ENCODE results near the gene UTS2R.
A peak's percentile ranks its signal among the peaks of the same experiment; 100 is the strongest.
"Not testable (repeated sequence)": the region's sequence is repeated elsewhere in the genome, so short reads cannot be mapped to it uniquely, and the experiment has no call there.

UTS2R gene

DNA sequence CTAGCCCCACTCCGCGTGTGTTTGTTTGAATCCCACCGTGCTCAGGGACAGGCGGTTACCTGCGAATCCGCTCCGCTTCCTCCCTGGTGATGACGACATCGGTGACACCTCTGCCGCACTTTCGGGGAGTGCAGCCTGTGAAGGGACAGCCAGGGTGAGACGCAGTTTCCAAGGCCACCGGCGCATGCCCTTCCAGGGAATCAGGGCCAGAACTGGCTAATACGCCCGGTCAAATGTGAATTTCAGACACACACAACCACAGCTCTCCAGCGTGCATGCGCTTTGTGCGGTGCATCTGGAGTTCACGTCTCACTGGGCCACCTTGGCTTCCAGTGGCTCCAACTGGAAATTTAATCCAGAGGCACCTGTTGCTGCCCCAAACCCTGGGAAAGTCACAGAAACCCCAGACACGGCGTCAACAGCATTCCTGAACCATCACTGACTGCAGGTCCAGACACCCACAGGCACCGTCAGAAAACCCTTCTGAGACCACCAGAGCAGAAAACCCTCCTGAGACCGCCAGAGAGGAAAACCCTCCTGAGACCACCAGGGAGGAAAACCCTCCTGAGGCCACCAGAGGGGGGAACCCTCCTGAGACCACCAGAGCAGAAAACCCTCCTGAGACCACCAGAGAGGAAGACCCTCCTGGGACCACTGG is 40.0 kb downstream of the UTS2R start:
- DNase-seq = no peak

DNA sequence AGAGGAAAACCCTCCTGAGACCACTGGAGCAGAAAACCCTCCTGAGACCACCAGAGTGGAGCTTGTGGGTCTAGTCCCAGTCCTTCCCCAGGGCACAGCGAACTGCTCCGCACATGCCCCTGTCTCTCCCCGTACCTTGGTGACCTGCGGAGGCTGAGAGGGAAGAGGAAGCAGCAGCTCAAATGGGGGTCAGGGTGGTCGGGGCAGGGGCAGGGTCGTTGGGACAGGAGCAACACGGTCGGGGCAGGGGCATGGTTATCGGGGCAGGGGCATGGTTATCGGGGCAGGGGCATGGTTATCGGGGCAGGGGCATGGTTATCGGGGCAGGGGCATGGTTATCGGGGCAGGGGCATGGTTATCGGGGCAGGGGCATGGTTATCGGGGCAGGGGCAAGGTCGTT is 40.5 kb downstream of the UTS2R start:
- DNase-seq = not testable (repeated sequence)

DNA sequence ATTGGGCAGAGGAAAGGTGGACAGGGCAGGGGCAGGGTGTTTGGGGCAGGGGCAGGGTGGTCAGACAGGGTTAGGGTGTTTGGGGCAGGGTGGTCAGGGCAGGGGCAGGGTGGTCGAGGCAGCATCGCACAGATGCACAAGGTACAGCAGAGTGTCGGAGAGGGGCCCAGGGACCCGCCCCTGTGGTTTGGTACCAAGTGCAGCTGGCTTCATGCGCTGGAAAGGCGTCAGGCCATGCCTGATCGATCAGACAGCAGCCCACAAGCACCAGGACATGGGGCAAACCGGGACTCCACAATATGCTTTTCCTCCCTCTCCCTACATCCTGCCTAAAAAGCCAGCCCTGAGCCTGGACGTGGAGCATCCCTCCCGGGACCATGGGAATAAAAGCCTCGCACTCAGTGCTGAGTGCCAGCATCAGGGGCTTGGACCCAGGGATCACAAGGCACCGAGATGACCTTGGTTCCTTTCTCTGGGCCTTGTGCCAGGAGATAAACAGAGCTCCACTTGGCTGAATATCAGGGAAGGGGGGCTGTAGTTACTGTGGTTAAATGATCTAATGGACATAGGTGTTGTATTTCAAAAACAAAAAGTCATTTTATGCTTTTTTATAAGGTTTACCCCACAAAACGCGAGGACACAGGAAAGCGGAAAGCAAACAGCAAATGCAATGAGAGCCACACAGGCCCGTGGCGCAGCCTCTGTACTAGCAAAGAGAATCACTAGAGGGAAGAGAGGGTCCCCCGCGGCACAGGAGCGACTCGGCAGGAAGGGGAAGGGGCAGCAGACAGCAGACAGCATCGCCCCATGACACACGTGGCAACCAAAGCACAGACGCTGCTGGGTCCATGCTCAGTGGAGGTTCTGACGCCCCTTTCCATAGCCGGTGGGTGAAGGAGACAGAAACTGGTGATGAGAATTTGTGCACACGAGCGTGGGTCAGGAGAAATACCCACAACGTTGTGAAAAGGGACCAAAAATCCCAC is 41.3 kb downstream of the UTS2R start:
- no peak for DNase-seq

DNA sequence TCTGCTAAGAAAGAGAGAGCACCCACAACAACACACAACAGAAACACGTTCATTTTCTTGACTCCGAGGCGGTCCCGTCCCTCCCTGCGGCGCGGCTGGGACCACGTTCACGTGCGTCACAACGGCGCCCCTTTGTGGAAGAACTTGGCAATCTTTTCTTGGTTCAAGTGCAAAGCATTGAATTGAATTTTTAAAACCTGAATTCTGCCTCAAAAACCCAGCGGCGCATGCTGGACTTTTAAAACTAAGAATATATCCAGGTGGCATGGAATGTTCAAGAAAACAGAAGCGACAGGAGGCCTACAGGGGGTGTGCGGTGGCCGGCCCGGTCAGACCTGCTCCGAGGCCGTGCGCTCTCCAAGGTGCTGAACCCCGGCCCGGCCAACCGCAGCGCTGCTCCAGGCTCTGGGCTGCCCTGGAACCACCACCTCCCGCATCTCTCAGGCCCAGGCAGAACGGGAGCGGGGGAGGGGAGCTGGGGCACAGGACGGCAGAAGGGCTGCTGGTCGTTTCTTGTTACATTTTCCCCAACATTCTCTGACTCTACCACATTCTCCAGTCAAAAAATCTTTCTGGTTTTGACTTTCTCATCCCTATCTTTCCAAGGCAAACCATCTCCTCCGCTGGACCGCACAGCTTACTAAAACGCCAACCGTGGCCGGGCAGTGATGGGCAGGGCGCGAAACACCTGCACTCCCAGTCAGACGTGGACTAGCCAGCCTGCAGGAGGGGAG is 43.1 kb downstream of the UTS2R start:
- DNase-seq = peak; percentile 67

DNA sequence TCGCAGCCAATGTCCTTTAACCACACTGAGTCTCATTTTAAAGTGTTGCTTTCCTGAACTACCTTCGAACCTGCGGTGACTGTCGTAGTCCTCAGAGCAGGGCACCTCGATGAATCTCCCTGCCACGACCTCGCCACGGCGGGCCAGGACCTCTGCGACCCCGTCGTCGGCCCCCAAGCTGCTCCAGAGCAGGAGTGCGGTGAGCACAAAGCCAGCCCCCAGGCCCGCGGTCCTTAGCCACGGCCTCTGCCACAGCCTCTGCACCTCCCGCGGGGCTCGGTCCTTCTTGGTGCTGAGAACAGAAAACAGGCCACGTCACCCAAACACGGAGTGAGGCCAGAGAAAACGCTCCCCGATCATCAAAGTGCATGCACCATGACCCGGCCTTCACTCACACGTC is 43.8 kb downstream of the UTS2R start:
- DNase-seq = no peak

DNA sequence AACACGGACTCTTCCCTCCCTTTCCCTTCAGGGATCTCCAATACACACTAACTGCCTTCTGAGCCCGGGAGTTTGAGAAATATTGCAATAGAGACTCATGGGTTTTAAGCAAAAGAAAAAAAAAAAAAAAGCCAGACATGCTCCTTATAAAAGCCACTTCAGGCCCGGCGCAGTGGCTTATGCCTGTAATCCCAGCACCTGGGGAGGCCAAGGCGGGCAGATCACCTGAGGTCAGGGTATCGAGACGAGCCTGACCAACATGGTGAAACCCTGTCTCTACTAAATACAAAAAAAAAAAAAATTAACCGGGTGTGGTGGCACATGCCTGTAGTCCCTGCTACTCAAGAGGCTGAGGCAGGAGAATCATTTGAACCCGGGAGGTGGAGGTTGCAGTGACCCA is 44.2 kb downstream of the UTS2R start:
- DNase-seq = no peak

DNA sequence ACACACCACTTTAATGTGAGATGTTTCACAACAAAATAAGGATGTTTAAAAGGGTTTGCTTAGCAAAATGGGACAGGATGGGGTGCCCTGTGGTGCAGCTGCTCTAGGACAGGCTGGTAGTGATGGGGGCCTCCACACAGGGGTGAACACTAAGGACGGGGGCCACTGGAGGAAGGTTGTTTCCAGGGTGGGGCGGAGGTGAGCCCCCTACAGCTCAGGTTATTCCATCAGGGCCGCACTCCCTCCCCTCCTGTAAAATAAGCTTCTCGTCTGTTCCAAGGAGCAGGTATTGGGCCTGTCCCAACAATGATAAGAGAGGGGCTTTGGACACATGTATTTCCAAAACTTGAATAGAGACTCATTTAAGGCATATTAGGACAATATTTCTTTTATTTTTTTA is 44.7 kb downstream of the UTS2R start:
- DNase-seq = no peak

DNA sequence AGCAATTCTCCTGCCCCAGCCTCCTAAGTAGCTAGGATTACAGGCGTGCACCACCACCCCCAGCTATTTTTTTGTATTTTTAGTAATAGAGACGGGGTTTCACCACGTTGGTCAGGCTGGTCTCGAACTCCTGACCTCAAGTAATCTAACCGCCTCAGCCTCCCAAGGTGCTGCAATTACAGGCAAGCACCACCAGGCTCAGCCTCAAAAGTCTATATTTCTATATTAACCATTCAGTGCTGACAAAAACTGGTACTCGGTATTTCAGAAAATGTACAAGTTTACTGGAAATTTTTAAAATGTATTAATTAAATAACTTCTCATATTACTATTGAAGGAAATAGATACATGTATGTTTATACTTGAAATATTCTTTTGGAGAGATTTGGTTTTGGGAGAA is 45.2 kb downstream of the UTS2R start:
- DNase-seq = no peak

DNA sequence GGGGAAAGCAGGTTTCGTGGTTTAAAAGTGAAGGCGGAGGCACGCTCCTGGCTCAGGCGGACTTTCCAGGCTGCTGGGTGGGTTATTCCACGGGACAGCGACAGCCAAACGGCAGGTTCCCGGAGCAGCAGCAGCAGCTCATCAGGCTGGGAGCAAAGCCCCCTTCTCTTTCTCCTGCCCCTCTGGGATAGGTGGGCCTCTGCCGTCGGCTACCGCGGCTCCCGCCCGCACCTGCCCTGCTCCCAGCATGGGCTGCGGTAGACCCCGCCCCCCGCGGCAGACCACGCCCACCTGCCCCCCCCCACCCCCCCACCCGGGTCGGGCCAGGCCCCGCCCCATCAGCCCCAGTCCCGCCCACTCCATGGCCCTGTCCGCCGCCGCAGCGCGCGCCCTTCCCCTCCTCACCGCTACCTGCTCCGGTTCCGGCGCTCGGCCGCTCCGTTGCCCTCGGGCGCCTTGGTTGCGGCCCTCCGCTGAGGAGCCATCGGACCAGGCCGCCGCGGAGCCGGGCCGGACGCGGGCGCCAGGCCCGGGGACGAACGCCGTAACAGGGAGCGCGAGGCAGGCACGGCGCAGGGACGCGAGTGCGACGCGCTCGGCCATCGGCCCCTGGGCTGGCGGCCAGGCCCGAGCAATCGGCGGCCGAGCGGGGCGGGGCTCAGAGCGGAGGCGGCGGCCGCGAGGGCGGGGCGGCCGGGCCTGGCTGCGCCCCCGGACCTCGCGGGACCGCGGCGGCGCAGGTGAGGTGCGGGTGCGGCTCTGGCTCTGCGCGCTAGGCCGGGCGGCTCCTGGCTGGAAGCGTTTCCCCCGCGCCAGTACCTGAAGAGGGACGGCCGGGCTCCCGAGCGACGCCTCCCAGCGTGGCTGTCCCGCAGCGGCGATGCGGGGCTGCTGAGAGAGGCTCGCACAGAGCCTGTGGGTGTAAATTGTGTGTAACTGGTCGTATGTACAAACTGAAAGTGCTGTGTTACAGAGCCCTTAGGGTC is 46.7 kb downstream of the UTS2R start, which contains the start of the genes HEXD and OGFOD3:
Gene HEXD (plus strand): TSS at position 347 of the 986 bp plus-strand sequence. CDS start 1,453 bp downstream, outside the sequence.
Gene OGFOD3 (minus strand): TSS at position 586 of the 986 bp plus-strand sequence. CDS start 101 bp downstream, at position 485.
- peak; percentile 83 for DNase-seq

DNA sequence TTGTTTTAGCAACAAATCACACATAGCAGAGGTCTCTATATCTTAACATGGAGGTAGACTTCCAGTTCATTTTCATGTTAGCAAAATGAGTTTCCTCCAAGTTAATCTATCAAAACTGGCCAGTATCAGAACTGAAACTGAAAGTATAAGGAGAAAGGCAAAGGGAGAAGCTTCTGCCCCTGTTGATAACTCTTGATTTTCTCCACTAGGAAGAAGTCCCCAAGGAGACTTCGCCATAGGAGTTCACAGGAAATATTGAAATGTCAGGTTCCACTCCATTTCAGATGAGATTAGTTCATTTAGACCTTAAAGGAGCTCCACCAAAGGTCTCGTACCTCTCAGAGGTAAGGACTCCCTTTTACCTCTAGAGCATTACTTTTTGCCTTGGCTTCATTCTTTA is 48.0 kb downstream of the UTS2R start:
- no peak for DNase-seq

DNA sequence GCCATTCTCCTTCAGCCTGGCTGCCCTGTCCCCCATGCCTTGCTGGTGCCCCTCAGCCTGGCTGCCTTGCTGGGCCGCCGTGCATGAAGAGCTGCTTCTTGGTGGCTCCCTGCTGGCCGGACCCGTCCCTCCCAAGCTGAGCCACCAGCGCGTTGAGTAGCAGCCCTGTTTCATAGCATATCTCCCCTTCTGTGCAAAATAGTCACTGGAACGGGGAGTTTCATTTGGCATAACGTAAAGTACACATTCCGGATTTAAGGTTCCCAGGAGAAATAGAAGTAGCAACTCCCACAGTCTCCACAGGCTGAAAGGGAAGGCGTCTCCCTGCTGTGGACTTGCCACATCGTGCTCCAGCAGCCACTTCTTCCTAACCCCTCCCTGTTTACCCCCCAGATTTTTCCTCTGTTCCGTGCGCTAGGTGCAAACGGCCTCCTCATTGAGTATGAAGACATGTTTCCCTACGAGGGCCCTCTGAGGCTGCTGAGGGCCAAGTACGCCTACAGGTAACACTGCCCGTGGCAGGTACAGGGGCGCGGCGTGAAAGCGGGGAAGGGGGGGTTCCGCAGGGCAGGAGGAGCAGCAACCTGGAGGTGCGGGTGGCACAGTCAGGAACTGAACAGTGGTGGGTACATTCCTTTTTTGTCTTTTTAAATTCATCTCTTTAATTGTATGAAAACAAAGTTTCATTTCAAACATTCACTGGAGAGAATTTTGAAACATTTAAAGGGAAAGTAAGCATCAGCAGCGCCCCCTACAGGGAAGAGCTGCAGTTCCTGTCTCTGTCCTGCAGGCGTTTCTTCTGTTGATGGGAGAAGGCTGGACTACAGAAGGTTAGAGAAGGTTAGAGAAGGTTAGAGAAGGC is 52.7 kb downstream of the UTS2R start:
- peak; percentile 35 for DNase-seq

DNA sequence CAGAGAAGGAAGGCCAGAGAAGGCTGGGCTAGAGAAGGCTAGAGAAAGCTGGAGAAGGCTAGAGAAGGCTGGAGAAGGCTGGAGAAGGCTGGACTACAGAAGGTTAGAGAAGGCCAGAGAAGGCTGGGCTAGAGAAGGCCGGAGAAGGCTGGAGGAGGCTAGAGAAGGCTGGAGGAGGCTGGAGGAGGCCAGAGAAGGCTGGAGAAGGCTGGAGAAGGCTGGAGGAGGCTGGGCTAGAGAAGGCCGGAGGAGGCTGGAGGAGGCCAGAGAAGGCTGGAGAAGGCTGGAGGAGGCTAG is 53.2 kb downstream of the UTS2R start:
- DNase-seq = no peak

All from fibroblast of skin of right biceps (primary cell).